H1 (cell line): ENCODE measurements around the gene SYPL1. TPM values are rescaled to one million over a fixed set of nuclear protein-coding genes. Genes with fewer than 3 reads are reported as not detected.

Experiments
- CTCF ChIA-PET: fragments of 300-600 bp; sonication (Branson Sonifier 250); formaldehyde crosslinking; loops from one replicate; lab custom pipeline; 2021; ENCODE audit not compliant: partially characterized antibody; lab: Charles Lee
- POLR2A ChIA-PET: fragments of 300-600 bp; sonication (Branson Sonifier 250); formaldehyde crosslinking; loops from one replicate; lab custom pipeline; 2021; ENCODE audit warnings: inconsistent platforms; ENCODE audit not compliant: partially characterized antibody; lab: Charles Lee
- DNase-seq, 2 experiments: peaks; one replicate each; pipeline versions ENCODE4 v3.0.0 to v3.0.0-alpha.2; 2010 to 2022; ENCODE audit warnings: low spot score in 2 of 2, low read depth in 1 of 2, mixed read lengths in 1 of 2
- FAIRE-seq: peaks from 2 replicates; lab custom pipeline; 2011; peaks lifted over from hg19 to GRCh38; lab: Jason Lieb, UNC
- H2AFZ ChIP-seq: 2 replicates; pipeline ENCODE4 v1.8.1; 2012; ENCODE audit warnings: low read length, inconsistent platforms
- H2AK5ac ChIP-seq: 2 replicates; pipeline ENCODE4 v1.6.1; 2013; ENCODE audit warnings: low read depth, low read length
- H2BK120ac ChIP-seq: replicated peaks from 2 replicates; pipeline ENCODE3; 2013; ENCODE audit warnings: low read depth, low read length, inconsistent platforms
- H2BK12ac ChIP-seq: 2 replicates; pipeline ENCODE4 v1.6.1; 2013; ENCODE audit warnings: low read depth, low read length
- H2BK15ac ChIP-seq: 2 replicates; pipeline ENCODE4 v1.6.1; 2013; ENCODE audit warnings: low read length
- H2BK20ac ChIP-seq: 2 replicates; pipeline ENCODE4 v1.6.1; 2013; ENCODE audit warnings: low read length
- H2BK5ac ChIP-seq: 2 replicates; pipeline ENCODE4 v1.6.1; 2013; ENCODE audit warnings: low read depth, low read length
- H3K14ac ChIP-seq: 2 replicates; pipeline ENCODE4 v1.6.1; 2013; ENCODE audit warnings: inconsistent platforms; ENCODE audit not compliant: insufficient read length
- H3K18ac ChIP-seq: 2 replicates; pipeline ENCODE4 v1.6.1; 2013; ENCODE audit warnings: low read length; ENCODE audit errors: extremely low read depth
- H3K23ac ChIP-seq: 2 replicates; pipeline ENCODE4 v1.6.1; 2013; ENCODE audit warnings: inconsistent platforms; ENCODE audit not compliant: insufficient read length
- H3K23me2 ChIP-seq: 2 replicates; pipeline ENCODE4 v1.6.1; 2013; ENCODE audit warnings: low read depth, low read length
- H3K27ac ChIP-seq: 2 replicates; pipeline ENCODE4 v1.6.1; 2011; ENCODE audit warnings: low read depth, low read length, inconsistent platforms
- H3K27me3 ChIP-seq, 4 experiments: replicated peaks in 1 of 4; 1 replicate in 1 of 4; 2 replicates in 3 of 4; pipeline versions ENCODE4 v1.6.1 to v1.8.1; 2011 to 2013; ENCODE audit warnings: low read length in 3 of 4, mild to moderate bottlenecking in 3 of 4, inconsistent platforms in 2 of 4, mixed read lengths in 2 of 4, moderate library complexity in 1 of 4; ENCODE audit not compliant: control insufficient read depth in 3 of 4, insufficient read depth in 3 of 4; ENCODE audit errors: extremely low read depth in 1 of 4
- H3K36me3 ChIP-seq, 4 experiments: 2 replicates each; pipeline versions ENCODE4 v1.6.1 to v1.8.1; 2011 to 2013; ENCODE audit warnings: mild to moderate bottlenecking in 4 of 4, low read length in 3 of 4, moderate library complexity in 2 of 4, control low read depth in 1 of 4, inconsistent platforms in 1 of 4; ENCODE audit not compliant: insufficient read depth in 4 of 4, control insufficient read depth in 2 of 4
- H3K4ac ChIP-seq: replicated peaks from 2 replicates; pipeline ENCODE3; 2013; ENCODE audit warnings: low read length, low read depth, mixed read lengths, inconsistent platforms; ENCODE audit not compliant: insufficient read length
- H3K4me1 ChIP-seq, 4 experiments: replicated peaks in 1 of 4; 1 replicate in 1 of 4; 2 replicates in 3 of 4; pipeline versions ENCODE4 v1.6.1 to v1.8.1; 2011 to 2013; ENCODE audit warnings: low read length in 3 of 4, inconsistent platforms in 2 of 4, mixed read lengths in 1 of 4; ENCODE audit not compliant: insufficient read depth in 4 of 4, control insufficient read depth in 3 of 4
- H3K4me2 ChIP-seq, 2 experiments: 2 replicates each; pipeline versions ENCODE4 v1.6.1 to v1.8.1; 2011 to 2013; ENCODE audit warnings: low read depth in 2 of 2, low read length in 2 of 2, control low read depth in 1 of 2, inconsistent platforms in 1 of 2, mild to moderate bottlenecking in 1 of 2; ENCODE audit not compliant: insufficient read depth in 1 of 2
- H3K4me3 ChIP-seq, 4 experiments: fragments of 200-600, 300-600 bp in 1 of 4; sonication (generic), shearing (Covaris generic), sonication (Bioruptor Twin) in 1 of 4; 2 replicates each; pipeline versions ENCODE4 v1.5.1 to v1.8.1; 2011 to 2016; ENCODE audit warnings: low read length in 4 of 4, low read depth in 3 of 4, control low read depth in 2 of 4, inconsistent platforms in 2 of 4, mild to moderate bottlenecking in 2 of 4, mixed read lengths in 1 of 4, moderate library complexity in 1 of 4; ENCODE audit not compliant: insufficient read depth in 2 of 4; ENCODE audit errors: extremely low read depth in 1 of 4
- H3K56ac ChIP-seq: replicated peaks from 2 replicates; pipeline ENCODE3; 2013; ENCODE audit warnings: low read depth, mild to moderate bottlenecking, mixed read lengths, low read length, inconsistent platforms; ENCODE audit not compliant: insufficient read length
- H3K79me1 ChIP-seq: 2 replicates; pipeline ENCODE4 v1.6.1; 2013; ENCODE audit warnings: low read depth, low read length, control low read depth
- H3K79me2 ChIP-seq, 2 experiments: 2 replicates each; pipeline versions ENCODE4 v1.6.1 to v1.8.1; 2012 to 2013; ENCODE audit warnings: low read length in 2 of 2, mild to moderate bottlenecking in 2 of 2, inconsistent platforms in 1 of 2; ENCODE audit not compliant: insufficient read depth in 2 of 2, control insufficient read depth in 1 of 2
- H3K9ac ChIP-seq, 4 experiments: replicated peaks in 1 of 4; 1 replicate in 1 of 4; 2 replicates in 3 of 4; pipeline versions ENCODE4 v1.6.1 to v1.8.1; 2011 to 2013; ENCODE audit warnings: low read depth in 3 of 4, low read length in 3 of 4, control low read depth in 2 of 4, mild to moderate bottlenecking in 2 of 4, moderate library complexity in 2 of 4, inconsistent platforms in 1 of 4; ENCODE audit errors: extremely low read depth in 1 of 4
- H3K9me3 ChIP-seq, 2 experiments: 2 replicates each; pipeline versions ENCODE4 v1.6.1 to v1.8.1; 2012 to 2013; ENCODE audit warnings: mild to moderate bottlenecking in 2 of 2, moderate library complexity in 2 of 2, control low read depth in 1 of 2, inconsistent platforms in 1 of 2, low read depth in 1 of 2, low read length in 1 of 2, mixed read lengths in 1 of 2; ENCODE audit not compliant: insufficient read depth in 2 of 2
- H4K20me1 ChIP-seq, 2 experiments: replicated peaks in 1 of 2; 2 replicates each; pipeline versions ENCODE3 to v1.8.1; 2011 to 2013; ENCODE audit warnings: inconsistent platforms in 2 of 2, low read length in 2 of 2, mild to moderate bottlenecking in 1 of 2; ENCODE audit not compliant: insufficient read depth in 2 of 2, control insufficient read depth in 1 of 2
- H4K5ac ChIP-seq: 2 replicates; pipeline ENCODE4 v1.6.1; 2013; ENCODE audit warnings: low read length, low read depth, mixed read lengths, inconsistent platforms; ENCODE audit not compliant: insufficient read length
- H4K8ac ChIP-seq: 2 replicates; pipeline ENCODE4 v1.8.0; 2013; ENCODE audit warnings: mild to moderate bottlenecking, moderate library complexity, low read length, inconsistent platforms; ENCODE audit not compliant: insufficient read depth; ENCODE audit errors: extremely low read depth
- H4K91ac ChIP-seq: replicated peaks from 2 replicates; pipeline ENCODE3; 2013; ENCODE audit warnings: low read length, mixed read lengths, inconsistent platforms; ENCODE audit not compliant: insufficient read length
- CBX8 ChIP-seq: fragments of 300-800, 300-1000 bp; sonication (generic); IDR thresholded peaks from 2 replicates; pipeline ENCODE4 v1.7.1; 2016; ENCODE audit warnings: low read depth, low read length, borderline replicate concordance
- CHD1 ChIP-seq: IDR thresholded peaks from 2 replicates; pipeline ENCODE4 v1.6.1; 2012; ENCODE audit warnings: low read depth, low read length, improper control_type of control experiment
- CTBP2 ChIP-seq: IDR thresholded peaks from 2 replicates; pipeline ENCODE4 v1.7.0; 2011; ENCODE audit warnings: borderline replicate concordance, mild to moderate bottlenecking, moderate library complexity, mixed read lengths, low read length; ENCODE audit not compliant: insufficient read depth, insufficient read length
- E2F6 ChIP-seq: IDR thresholded peaks from 2 replicates; pipeline ENCODE4 v1.6.1; 2012; ENCODE audit warnings: inconsistent platforms
- NRF1 ChIP-seq: IDR thresholded peaks from 2 replicates; pipeline ENCODE4 v1.6.1; 2011; ENCODE audit warnings: mild to moderate bottlenecking, low read depth, low read length, improper control_type of control experiment
- POU5F1 ChIP-seq: IDR thresholded peaks from 2 replicates; pipeline ENCODE4 v1.6.1; 2011; ENCODE audit warnings: low read depth, mild to moderate bottlenecking, low read length, moderate library complexity
- SP1 ChIP-seq: IDR thresholded peaks from 2 replicates; pipeline ENCODE4 v1.6.1; 2011; ENCODE audit warnings: low read depth, low read length
- SP2 ChIP-seq: IDR thresholded peaks from 2 replicates; pipeline ENCODE4 v1.6.1; 2012; ENCODE audit warnings: mild to moderate bottlenecking, low read length, inconsistent platforms
- SUZ12 ChIP-seq: fragments of 200-600 bp; sonication (generic); IDR thresholded peaks from 2 replicates; pipeline ENCODE4 v1.6.1; 2012; ENCODE audit warnings: mild to moderate bottlenecking, inconsistent platforms, low read length, moderate library complexity, mixed read lengths
- WGBS, 2 experiments: shearing (Covaris generic) in 1 of 2; methylation state at CpG; one replicate each; pipeline versions ENCODE4 v1.1.6 to v1.1.7; 2013 to 2015; ENCODE audit warnings: low lambda C conversion rate in 2 of 2, mixed read lengths in 2 of 2, inconsistent platforms in 1 of 2, low coverage in 1 of 2, missing lambda C conversion rate in 1 of 2; ENCODE audit not compliant: insufficient replicate concordance in 2 of 2, insufficient coverage in 1 of 2, insufficient read length in 1 of 2; ENCODE audit errors: extremely low coverage in 1 of 2, missing lambda C conversion rate in 1 of 2; 5-methylcytosine and 5-hydroxymethylcytosine counted together
- polyA plus RNA-seq, 7 experiments: library from polyadenylated mRNA; depleted of rRNA in 3 of 7; stranded (reverse) in 5 of 7; unstranded in 2 of 7; fragments of >200 nt in 5 of 7; fragments of 200-250 nt in 2 of 7; gene quantifications; 1 replicate in 5 of 7; 2 replicates in 1 of 7; 4 replicates in 1 of 7; pipeline versions ENCODE4 v1.2.1 to v1.2.3, GENCODE V29; 2011 to 2013; ENCODE audit warnings: missing spikeins in 2 of 7, mixed read lengths in 2 of 7
- total RNA-seq: library from RNA; stranded (reverse); fragmentation: NEBNext Ultra II Directional; extraction: Animal tissue kit (Norgen Biotek cat#: 25700); gene quantifications from 2 replicates; pipeline ENCODE4 v1.2.1, GENCODE V29; 2021

Gene SYPL1
- total and polyA plus RNA-seq, 2 of the 8 experiments (the other 6 are each of a cell fraction or from before 2014, with no cell fraction given) = 44.9 to 57.7 TPM

DNA sequence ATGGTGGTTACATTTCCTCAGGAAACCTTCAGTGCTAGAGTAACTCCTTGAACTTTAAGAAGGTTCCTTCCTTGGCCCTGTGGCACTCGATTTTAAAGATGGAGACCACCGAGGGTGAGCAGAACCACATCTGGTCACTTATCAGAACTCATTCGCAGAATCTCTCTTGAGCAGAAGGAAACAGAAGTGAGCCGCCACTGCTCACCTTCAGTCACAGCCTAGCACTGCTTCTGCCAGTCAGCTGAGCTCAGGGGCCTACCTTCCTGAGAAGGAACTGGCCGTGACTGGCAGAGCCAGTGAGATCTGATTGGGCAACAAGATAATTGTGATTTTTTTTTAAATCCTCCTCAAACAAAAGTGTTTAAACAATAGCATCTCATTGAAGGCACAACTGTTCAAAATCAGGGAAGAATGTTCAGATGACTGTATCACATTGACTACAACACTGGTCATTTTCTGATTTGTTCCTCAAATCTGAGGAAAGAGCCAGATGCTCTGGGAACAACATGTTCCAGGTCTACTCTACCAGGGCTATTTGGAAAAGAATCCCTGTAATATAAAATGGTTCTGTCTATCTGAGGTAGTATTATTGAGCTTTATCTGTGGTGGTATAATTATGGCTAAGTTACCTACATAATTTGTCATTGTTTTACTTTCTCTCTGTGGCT is 2.7 kb upstream of the SYPL1 start:
- no peak for DNase-seq
- POLR2A ChIA-PET = no interaction called here
- TF ChIP-seq CHD1 (no peak), CTBP2 (no peak), CBX8 (no peak), SP2 (no peak), POU5F1 (no peak), NRF1 (no peak), E2F6 (no peak), SUZ12 (no peak), SP1 (no peak)

More for the DNA sequence above, 2.7 kb upstream of the SYPL1 start:
- peaks cover 0 to 17% of the 10 kb centered on the region in 2 experiments; a peak in 2 of 4 replicates for H3K79me2 ChIP-seq
- H3K18ac ChIP-seq = no peak overlapping the region
- H3K56ac ChIP-seq = no peak overlapping the region
- H4K20me1 ChIP-seq = peaks cover 0 to 3% of the 10 kb centered on the region in 2 experiments
- no peak overlapping the region for H2BK5ac ChIP-seq
- H3K4me2 ChIP-seq = no peak overlapping the region
- H3K23me2 ChIP-seq = peaks cover 5% of the 10 kb centered on the region; the same call in 1 of the 2 replicates
- no peak for FAIRE-seq
- H2BK120ac ChIP-seq = no peak overlapping the region
- H3K36me3 ChIP-seq = no peaks in the 10 kb centered on the region
- H3K4ac ChIP-seq = no peak overlapping the region
- peaks cover 0 to 14% (median 8%) of the 10 kb centered on the region in 4 experiments; a peak in 5 of 7 replicates for H3K4me1 ChIP-seq
- no peaks in the 10 kb centered on the region for H3K79me1 ChIP-seq
- peak overlapping the region; percentile 8; the same call in 1 of the 2 replicates for H2BK15ac ChIP-seq
- H3K9ac ChIP-seq = no peak overlapping the region
- no peak overlapping the region for H3K27ac ChIP-seq
- H2AFZ ChIP-seq = peak overlapping the region; percentile 52; the same call in 1 of the 2 replicates
- no peak overlapping the region for H3K4me3 ChIP-seq
- H4K8ac ChIP-seq = no peak overlapping the region
- H4K91ac ChIP-seq = no peak overlapping the region
- H3K27me3 ChIP-seq = no peaks in the 10 kb centered on the region
- H3K23ac ChIP-seq = no peak overlapping the region
- CTCF ChIA-PET = interaction anchor here (0.6 to 1.7 kb wide), 5 partner anchors 41 to 180 kb away, joined by 3 to 5 read pairs (median 3); no protein-coding TSS in a partner anchor
- H2BK12ac ChIP-seq = no peak overlapping the region
- no peak overlapping the region for H4K5ac ChIP-seq
- no peak overlapping the region for H3K14ac ChIP-seq
- H2BK20ac ChIP-seq = no peak overlapping the region
- WGBS, 2 experiments = 86% methylated on average over 5 of the region's 5 CpGs; no CpG with 5 or more reads in 1 of the 2 experiments
- H2AK5ac ChIP-seq = no peak overlapping the region
- no peaks in the 10 kb centered on the region for H3K9me3 ChIP-seq
